NCI-H146 treated with DMSO at 0.1 percent for 48 hours (cell line): ENCODE results near the gene SLC18A3.

Experiments
- DNase-seq: peaks from one replicate; lab custom pipeline; 2025; ENCODE audit not compliant: unreplicated experiment; lab: John Stamatoyannopoulos, UW

The SLC18A3 gene

DNA sequence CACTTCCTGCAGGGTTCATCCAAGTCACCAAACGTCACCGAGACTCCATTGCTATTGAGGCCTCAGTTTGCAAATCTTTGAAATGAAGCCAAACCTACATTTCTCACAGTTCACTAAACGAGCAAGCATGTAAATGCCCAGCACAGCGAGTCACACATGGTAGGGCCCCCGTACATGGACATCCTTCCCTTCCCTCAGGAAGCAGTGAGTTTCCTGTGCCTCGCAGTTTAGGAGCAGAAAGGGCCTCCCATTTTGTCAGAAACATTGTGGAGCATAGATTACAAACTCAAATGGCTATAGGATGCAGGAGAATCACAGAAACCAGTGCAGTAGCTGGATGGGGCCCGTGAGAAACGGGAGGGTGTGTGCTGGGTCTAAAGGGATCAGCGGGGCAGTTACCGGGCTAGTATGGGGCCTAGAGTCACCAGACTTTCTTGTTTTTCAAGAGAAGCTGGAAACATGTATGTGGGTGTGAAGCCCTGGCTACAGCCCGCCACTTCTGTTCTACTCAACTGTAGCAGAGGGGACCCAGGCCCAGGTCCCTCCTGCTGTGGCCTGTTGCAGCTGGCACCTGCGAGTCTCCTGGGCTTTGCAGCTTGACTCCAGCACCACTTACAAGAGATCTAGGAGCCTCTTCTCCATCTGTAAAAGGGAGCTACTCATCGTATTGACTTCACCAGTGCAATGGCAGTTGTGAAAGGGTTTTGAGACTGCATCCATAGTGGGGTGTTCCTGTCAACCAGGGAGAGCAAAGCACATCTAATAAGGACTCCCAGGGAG is 14.2 kb upstream of the SLC18A3 start:
- no peak for DNase-seq

DNA sequence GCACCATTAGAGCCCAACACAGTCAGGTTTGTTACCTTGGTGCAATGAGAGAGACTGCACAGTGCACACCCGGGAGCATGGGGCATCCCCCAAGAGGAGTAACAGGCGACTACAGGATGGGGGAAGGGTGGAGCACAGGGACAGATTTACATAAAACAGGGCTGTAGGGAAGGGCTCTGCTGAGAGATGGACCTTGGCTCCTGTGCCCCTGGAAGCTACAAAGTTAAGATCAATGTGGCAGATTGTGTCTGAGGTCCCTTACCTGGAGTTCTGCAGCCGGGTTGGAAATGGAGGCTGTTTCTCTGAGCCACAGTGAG is 13.7 kb upstream of the SLC18A3 start:
- DNase-seq, result no peak

DNA sequence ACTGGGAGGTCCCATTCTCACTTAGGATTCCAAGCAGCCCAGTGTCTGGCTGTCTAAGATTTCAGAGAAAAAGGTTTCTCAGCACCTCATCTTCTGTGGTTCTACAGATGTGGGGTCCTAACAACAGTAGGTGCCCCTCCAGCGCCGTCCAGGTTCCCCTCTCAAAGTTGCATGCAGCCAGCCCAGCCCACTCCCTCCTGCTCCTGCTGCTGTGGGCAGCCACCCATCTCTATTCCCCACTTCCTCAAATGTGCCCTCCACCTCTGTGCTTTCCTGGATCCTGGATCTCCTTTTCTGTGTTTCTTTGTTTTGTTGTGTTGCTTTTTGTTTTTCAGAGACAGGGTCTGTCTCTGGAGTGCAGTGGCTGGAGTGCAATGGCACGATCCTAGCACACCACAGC is 13.3 kb upstream of the SLC18A3 start:
- no peak for DNase-seq

DNA sequence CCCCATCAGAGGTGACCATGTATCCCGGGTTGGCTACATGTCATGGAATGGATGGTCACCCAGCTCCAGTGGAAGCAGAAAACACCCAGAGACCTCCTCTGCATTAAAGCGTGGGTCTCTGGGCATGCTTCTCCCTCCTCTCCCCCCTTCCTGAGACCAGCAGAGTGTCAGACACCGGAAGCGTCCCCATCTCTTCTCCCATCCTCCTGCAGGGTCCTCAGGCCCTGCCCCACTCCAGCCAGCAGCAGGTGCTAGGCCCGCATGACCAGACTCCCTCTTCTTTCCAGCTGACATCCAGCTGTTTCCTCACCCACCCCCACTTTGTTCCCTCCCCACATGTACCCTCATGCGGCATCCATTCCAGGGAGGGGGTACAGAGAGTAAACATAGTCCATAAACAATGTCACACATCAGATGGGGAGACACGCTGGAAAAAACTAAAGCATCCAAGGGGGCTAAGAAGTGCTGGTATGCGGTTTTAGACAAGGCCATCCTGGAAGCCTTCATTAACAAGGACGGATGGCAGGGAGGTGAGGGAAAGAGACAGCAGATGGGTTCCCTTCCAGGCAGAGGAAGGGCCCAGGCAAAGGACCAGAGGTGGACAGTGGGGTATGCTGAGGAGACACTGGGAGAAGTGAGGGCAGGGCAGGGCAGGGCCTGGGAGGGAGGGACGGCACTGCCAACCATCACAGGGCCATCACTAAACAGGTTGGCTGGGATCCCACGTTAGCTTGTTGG is 12.5 kb upstream of the SLC18A3 start:
- no peak for DNase-seq

DNA sequence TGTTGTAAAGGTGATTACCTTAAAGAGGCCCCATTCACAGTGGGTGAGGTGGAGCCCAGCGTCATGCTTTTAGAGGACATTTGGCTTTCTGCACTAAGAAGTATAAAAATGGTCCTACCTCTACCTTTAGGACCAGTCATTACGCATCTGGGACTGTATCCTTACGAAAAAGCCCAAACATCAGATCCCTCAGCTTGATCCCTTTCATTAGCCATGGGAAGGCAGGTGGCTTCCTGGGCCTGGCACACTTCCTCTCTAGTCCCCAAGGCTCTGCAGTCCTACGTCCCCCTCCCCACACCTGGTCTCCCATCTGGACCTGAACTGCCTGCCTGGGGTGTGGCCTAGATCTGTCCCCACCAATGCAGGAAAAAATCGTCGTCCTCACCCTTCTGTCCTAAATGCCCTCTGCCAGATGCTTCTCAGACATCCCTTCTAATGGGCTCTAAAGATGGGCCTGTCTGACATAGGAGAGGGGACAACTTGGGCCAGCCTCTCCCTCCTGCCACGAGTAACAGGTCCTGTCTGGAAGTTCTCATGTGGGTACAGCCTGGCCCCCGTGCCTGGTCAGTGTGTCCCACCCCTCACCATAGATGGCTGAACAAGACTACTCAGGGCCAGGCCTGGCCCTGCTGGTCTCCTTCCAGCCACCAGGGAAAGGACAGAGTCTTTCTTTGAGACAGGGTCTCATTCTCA is 11.8 kb upstream of the SLC18A3 start:
- DNase-seq, result no peak

DNA sequence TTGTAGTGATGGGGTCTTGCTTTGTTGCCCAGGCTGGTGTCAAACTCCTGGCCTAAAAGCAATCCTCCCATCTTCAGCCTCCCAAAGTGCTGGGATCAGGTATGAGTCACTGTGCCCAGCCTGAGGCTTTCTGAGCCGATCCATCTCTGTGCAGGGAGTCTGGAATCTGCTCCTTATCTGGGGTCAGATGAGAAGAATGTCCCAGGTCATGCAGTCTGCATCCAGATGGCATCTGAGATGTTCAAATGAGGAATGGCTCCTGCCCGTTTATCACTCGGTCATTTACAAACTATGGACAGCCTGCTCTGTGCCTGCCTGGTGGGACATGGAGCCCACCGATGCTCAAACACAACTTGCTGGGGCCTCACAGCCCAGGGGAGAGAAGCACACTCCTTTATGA is 11.1 kb upstream of the SLC18A3 start:
- no peak for DNase-seq

DNA sequence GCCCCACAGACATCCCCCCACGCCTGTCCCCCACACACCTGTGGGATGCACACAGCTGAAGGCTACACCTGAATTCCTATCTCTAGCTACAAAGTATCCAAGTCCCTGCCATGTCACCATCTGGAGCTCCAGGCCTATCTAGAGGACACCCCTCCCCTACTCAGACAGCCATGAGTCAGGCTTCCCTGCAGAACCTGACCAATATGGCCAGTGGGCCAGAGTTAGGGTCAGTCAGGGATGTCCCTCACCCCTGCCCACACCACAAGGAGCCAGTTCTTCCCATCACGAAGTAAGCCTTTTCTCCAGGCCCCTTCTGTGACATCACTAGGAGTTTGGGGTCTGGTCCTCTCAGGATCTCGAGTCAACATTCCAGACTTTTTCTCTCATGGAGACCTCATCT is 10.6 kb upstream of the SLC18A3 start:
- DNase-seq, result no peak

DNA sequence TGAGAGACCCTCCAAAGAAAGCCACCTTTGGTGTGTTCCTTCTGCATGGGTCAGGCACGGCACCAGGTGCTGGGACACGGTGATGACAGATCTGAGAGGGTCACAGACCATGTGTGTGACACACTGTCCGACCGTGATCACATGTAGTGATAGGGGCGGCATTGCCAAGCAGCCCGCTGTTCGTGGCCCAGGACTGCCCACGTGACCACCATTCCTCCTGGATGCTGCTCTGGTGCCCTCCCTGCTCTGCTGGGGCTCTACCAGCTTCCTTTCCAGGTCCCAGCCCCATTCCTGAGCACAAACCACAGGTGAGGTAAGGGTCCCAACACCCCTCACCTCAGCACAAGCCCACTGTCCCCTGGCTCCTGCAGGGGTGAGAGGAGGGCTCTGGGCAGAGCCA is 10.1 kb upstream of the SLC18A3 start:
- no peak for DNase-seq

DNA sequence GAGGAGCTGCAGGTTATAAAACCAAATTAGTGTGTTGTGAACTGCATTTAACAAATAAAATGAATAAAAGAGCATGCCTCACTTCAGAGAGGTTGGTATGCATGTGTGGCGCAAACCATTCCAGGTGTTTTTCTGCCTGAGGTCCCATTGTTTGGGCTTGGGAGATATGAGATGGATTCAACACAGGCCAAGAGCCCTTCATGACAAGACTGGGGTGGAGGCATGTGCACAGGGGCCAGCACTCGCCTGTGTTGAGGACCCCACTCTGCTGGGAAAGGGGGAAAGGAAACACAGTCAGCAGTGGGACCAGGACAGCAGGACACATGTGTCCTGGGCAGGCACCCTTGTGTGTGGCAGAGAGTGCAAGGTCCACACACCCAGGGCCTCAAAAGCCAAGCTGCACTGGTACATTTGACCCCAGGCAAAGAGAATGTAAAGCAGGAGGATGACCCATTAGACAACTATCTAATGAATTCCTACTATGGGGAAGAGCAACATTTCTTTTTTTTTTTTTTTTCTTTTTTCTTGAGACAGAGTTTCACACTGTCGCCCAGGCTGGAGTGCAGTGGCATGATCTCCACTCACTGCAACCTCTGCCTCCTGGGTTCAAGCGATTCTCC is 9.2 kb upstream of the SLC18A3 start:
- DNase-seq, result no peak

DNA sequence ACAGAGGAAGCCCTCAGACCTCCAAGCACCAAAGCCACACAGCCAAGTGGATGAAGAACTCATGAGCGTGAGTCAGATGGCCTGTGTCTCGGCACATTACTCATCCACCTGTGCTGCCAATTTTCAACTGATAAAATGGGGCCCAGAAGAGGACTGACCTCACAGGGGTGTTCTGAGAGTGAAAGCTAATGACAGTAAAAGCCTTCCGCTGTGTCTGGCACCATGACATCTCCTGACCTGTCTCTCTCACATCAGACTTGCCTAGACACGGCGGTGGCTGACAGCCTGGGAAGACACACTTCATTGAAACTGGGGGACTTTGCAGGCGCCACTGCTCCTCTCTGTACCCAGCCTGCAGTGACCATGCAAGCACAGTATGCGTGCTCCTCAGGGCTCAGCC is 8.3 kb upstream of the SLC18A3 start:
- DNase-seq, result no peak

DNA sequence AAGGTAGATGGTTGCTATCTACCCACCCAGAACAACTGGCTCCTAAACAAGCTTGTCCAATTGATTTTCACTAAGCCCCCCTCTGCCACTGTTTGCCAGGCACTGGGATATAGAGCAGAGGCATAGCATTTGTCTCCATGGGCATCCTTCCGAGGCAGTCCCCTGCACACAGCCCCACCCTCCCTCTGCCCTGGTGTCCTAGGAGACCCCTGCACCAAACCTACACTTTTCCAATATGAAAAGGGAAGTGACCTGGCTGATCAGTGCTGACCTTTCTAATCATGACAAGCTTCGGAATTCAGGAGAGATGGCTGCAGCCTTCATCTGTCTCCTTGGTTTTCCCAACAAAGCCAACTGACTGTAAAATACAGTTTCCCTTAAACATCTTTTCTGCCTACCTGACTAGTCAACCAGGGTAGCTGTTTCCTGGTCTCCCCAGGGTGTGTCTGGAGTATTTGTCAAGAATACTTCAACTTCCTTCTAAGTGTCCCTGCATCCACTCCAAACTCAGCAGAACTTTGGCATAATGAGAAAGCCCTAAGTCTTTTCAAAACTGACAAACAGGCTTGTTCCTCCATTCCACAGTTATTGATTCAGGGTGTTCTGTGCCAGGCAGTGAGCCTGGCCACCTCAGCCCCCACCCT is 7.6 kb upstream of the SLC18A3 start:
- DNase-seq, result no peak

DNA sequence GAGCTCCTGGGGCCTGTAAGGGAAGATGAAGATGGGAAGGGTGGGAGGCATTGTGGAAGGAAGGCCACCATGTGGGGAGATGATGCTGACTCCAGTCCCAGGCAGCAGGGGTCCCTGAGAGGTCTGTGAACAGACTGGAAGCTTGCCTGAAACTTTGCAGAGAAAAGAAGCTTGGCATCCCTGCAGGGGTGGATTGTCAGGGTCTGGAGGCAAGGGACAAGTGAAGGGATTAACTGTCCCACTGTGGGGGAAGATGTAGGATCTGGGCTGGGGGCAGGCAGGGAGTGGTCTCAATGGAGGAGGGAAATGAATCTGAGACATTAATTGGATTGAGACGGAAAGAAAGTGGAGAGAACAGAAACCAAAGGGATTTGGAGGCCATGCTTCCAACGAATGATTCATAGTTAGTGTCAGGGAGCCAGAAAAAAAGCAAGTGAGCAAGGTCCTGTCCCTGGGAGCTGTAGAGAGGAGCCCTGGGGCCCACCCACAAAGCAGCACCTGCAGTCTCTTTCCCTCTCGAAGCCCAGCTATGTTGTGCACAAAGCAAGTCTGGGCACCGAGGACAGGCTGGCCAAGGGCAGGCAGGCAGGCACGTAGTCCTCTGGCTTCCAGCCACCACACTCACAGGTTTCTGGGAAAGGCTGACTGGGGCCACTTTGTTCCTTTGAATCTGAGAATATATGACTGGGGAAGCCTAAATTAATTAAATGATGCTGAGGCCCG is 4.7 kb upstream of the SLC18A3 start:
- no peak for DNase-seq

DNA sequence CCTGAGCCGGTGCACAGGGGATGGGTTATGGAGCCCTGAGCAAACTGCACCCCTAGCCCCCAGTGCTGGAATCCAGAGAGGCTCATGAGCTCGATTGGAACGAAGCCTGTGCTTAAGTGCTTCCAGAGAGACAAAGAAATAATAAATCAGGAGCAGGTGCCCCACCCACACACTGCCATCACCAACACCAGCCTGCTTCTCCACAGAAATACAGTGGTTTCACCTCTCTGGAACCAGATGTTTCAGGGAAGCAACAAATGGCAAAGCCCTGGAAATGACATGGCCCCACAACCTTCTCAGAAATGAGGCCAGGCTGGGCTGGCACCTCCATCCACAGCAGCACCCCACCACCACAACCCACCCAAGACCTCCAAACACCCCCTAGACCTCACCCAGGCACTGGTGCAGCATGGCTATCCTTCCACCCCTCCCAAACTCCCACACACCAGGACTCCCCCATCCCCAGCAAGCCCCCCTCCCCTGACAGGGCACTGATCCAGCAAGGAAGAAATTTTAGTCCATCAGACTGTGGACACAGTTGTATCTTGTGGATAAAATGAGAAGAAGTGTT is 4.1 kb upstream of the SLC18A3 start:
- DNase-seq, result no peak

DNA sequence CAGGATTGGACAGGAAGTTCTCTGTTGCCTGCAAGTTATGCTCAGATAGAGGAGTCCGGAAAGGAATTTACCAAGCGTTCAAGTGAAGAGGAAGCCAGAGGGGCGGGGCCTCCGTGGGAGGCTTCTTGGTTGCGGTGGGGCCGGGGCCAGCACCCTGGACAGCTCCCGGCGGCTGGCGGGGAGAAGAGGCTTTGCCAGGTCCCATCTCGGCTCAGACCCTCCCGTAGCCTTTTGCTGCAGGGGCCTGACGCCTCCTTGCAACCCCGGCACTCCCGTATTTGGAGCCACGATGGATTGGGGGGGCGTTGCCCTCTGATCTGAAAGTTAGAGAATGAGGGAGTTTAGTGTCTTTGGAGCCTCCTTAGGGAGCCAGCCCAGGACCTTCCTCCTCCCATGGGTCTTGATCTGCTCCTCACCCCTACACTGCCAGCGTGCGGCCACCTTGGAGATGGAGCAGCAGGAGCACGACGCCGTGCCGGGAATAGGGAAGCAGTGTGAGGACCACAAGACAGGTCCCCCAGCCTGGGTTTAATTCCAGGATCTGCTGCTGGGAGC is 3.1 kb upstream of the SLC18A3 start:
- DNase-seq, result no peak

DNA sequence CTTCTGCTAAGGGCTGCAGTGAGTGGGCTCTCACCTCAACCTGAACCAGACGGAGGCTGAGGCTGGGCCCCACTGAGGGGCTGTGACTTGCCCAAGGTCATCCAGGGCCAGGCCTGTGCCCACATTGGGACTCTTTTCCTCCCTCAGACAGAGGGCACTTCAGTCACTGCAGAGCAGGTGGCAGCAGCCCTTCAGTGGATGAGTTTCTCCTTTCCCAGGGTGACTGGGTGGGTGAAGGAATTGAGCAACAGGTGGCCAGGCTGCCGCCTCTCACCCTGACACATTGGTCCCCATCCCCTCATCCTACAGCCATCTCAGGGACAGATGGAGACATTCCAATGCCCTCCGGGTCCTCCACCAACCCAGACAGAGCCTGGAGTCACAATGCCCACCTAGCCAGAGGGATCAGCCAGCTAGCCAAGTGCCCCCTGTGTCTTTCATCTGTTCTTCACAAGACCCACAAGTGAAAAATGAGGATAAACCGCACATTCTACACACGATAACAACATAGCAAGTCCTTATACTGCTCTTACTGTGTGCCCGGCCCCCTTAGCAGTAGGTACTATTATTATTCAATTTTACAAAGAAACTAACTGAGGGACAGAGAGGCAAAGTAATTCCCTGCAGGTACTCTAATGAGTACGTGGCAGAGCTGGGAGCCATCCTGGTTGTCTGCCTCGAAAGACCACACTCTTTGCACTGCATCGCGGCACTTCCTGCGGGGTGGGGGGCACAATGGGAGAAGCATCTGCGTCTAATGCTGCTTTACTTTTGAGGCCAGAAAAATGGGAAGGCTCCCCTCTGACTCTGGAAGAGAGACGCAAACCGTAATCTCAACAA is 1.7 kb upstream of the SLC18A3 start:
- no peak for DNase-seq

DNA sequence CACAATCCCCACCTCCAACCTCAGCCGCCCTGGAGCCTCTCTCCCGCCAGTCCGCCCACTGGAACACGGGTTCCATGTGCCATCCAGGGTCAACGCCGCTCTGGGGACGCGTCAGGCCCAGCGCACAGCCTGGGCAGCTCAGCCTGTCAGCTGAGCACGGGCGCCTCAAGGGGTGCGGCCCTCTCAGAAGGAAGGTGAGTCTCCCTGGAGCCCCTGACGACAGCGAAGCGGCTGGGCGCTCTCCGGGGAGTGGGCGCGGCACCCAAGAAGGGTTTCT is 1.2 kb upstream of the SLC18A3 start:
- no peak for DNase-seq

DNA sequence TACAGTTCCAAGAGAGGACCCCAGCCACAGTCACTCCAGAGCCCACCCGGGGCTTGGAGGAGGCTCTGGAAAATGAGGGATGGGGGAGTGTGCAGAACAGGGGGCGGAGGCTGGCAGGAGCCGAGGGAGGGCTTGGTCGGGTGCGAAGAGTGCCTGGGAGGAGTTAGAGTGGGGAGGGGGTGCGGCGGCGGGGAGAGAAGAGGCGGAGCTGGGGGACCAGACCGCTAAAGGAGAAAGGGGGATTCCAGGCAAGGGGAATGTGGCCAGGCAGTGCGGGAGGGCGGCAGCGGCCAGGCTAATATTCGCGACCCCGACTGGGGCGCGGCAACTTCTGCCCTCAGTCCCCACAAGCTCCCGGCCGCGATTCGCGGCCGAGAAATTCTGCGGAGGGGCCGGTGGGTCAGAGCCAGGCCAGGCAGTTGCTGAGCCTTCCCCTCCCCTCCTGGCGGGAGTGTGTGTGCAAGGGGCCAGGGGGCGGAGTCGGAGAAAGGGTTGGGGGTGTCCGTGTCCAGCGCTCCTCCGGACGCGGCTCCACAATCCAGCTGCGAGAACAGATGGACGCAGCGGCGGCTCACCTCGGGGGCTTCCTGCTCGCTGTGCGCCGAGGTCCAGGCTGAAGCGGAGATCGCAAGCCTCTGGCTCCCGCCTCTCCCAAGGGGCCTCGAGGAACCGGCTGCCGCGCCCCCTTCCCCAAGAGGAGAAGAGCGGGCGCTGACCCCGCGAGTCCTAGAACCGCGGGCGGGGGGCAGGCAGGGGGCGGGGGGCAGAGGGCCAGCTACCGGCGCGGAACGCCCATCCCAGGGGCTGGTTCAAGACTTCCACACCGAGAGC is 612 bp upstream of the SLC18A3 start:
- DNase-seq, result peak; percentile 4

DNA sequence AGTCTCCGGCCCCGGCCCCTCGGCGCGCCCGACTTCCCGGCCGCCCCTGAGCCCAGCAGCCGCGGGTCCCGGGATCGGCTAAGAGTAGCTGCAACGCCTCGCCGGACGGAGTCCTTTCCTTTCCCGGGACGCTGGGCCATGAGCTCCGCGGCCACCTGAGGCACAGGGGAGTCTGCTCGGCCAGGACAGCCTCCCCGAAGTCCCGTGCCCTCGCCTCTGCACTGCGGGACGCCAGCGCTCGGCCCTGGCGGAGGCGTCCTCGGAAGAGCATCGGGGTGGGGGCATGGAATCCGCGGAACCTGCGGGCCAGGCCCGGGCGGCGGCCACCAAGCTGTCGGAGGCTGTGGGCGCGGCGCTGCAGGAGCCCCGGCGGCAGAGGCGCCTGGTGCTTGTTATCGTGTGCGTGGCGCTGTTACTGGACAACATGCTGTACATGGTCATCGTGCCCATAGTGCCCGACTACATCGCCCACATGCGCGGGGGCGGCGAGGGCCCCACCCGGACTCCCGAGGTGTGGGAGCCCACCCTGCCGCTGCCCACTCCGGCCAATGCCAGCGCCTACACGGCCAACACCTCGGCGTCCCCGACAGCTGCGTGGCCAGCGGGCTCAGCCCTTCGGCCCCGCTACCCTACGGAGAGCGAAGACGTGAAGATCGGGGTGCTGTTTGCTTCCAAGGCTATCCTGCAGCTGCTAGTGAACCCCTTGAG is 502 bp downstream of the SLC18A3 start:
- no peak for DNase-seq
